Measurements from ENCODE around the gene BAG1.

DNA sequence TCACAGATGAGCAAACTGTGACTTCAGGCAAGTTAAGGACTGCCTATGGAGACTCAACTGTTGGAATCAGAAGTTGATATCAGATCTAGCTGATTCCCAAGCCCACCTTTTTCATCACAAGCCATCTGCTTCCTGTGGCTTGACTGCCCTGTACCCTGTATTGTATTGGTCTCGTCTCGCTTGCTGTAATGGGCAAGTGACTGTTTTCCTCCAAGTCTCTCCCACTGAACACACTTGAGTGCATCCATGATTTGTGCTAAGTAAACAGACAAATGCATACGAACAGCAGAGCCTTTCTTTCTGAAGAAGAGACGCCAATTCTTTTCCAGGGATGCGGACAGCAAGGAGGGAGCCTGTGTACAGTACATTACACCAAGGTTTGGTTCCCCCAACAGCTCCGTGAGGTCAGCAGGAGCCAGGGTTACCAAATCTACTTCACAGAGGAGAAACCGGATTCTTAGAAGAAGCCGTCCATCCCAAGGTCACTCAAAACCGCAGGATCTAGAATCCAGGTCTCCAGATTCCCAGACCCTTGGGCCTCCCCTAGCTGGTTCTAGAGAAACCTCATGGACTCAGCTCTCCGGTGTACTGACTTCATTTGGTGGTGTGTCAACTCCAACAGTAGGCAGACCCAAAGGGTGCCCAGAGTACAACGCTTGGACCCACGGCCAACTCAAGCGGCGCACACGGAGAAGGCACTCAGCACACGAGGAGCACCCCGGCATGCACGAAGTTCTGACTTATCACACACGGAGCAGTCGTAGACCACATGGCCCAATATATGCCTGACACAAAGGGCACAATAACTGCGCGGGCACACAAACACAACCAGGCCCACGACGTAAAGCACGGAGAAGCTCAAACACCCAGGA lies 1.1 kb downstream of the BAG1 start:
- TF ChIP-seq, protein P1, sequence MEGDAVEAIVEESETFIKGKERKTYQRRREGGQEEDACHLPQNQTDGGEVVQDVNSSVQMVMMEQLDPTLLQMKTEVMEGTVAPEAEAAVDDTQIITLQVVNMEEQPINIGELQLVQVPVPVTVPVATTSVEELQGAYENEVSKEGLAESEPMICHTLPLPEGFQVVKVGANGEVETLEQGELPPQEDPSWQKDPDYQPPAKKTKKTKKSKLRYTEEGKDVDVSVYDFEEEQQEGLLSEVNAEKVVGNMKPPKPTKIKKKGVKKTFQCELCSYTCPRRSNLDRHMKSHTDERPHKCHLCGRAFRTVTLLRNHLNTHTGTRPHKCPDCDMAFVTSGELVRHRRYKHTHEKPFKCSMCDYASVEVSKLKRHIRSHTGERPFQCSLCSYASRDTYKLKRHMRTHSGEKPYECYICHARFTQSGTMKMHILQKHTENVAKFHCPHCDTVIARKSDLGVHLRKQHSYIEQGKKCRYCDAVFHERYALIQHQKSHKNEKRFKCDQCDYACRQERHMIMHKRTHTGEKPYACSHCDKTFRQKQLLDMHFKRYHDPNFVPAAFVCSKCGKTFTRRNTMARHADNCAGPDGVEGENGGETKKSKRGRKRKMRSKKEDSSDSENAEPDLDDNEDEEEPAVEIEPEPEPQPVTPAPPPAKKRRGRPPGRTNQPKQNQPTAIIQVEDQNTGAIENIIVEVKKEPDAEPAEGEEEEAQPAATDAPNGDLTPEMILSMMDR (IDR thresholded peaks at IDR 0.05), result no peak
- no peak for TF ChIP-seq ZFX (IDR thresholded peaks at IDR 0.05; ENCODE audit: borderline replicate concordance)

All from 22Rv1 (cell line).